ENCODE data around the gene R3HDM1.

Gene R3HDM1

DNA sequence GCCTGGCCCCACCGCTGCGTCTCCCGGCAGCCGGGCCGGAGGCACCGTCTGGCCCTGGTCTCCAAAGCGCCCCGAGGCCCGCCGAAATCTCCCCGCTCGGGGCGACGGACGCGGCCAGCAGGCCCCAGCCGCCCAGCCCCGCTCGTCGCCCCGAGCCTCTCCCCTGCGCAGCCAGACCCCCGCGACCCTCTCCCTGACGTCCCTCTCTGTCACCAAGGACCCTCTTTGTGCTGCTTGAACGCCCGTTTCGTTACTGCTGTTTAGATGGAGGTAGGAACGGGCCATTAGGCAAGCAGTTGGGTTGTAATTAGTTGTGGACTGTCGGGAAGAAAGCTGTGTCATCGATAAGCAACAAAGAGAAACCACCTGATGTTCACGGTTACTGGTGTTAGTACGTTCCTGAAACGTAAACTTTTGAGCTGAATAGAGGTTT lies 211.1 kb downstream of the R3HDM1 start:
- TF ChIP-seq, protein P1, sequence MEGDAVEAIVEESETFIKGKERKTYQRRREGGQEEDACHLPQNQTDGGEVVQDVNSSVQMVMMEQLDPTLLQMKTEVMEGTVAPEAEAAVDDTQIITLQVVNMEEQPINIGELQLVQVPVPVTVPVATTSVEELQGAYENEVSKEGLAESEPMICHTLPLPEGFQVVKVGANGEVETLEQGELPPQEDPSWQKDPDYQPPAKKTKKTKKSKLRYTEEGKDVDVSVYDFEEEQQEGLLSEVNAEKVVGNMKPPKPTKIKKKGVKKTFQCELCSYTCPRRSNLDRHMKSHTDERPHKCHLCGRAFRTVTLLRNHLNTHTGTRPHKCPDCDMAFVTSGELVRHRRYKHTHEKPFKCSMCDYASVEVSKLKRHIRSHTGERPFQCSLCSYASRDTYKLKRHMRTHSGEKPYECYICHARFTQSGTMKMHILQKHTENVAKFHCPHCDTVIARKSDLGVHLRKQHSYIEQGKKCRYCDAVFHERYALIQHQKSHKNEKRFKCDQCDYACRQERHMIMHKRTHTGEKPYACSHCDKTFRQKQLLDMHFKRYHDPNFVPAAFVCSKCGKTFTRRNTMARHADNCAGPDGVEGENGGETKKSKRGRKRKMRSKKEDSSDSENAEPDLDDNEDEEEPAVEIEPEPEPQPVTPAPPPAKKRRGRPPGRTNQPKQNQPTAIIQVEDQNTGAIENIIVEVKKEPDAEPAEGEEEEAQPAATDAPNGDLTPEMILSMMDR (IDR thresholded peaks at IDR 0.05; ENCODE audit: low read depth, low read length, missing control alignments) = no peak
- no peak for DNase-seq (ENCODE audit: extremely low read depth, low read depth)
- H3K4me3 ChIP-seq (replicated peaks; ENCODE audit: low read depth, low read length) = peak overlapping the region; percentile 67

DNA sequence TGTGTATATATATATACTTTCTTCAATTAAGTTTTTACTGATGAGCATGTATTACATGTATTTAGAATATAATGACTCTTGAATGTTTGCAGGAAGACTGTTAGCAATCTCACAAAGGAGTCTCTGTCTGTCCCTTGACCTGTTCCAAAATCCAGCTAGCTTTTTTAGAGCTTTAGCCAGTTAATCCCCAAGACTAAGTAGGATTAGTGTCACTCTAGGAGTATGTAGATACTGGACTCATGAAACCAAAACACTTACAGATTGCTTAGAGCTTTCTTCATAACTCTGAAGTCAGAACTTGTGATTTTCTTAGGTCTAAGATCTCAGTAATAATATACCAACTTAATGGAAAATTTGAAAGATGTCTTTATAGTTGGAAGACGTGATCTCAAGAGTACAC lies 212.6 kb downstream of the R3HDM1 start:
- DNase-seq (ENCODE audit: extremely low read depth, low read depth) = no peak
- peak overlapping the region; percentile 67 for H3K4me3 ChIP-seq (replicated peaks; ENCODE audit: low read depth, low read length)
- TF ChIP-seq, protein P1 (IDR thresholded peaks at IDR 0.05; ENCODE audit: low read depth, low read length, missing control alignments) = no peak

DNA sequence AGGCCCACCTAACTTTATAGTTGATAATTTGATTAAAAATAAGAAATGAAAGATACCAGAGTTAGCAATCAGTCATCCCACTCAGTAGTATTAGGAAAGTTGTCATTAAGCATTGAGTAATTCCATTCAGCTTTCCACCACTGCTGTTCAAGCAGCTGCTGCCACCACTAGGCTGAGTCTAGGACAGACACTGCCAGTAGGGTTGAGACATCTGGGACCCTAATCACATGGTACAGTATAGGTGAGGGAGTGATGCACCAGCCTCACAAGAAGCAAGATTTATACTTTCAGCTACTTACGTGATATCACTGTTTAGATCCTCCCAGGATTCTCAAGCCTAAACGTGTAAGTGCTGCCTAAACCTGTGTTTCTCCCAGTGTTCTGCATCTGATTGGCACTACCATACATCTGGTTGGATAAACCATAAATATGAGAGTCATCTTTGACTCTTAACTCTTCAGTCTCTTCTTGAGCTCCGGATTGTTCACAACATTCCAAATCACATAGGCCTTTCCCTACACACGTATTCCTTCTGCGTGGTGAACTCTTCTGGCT lies 213.6 kb downstream of the R3HDM1 start:
- H3K4me3 ChIP-seq (replicated peaks; ENCODE audit: low read depth, low read length) = no peak overlapping the region; the same call in 1 of the 2 replicates
- TF ChIP-seq, protein P1 (IDR thresholded peaks at IDR 0.05; ENCODE audit: low read depth, low read length, missing control alignments) = peak; percentile 26
- DNase-seq (ENCODE audit: extremely low read depth, low read depth) = no peak

DNA sequence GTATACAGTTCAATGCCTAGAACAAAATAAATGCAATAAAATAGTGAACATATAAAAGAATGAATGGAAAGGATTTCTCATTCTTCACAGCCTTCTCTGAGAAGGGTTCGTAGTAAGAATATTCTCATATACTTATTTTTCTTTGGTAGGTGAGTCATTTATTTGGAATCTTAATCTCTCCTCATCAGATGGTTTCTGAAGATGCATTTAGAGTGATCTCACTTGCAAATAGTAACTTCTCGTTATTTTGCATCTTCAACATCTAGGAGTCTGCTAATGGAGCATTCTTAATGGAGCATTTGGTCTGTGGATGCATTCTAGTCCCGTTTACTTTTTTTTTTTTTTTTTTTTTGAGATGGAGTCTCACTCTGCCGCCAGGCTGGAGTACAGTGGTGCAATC lies 214.3 kb downstream of the R3HDM1 start:
- no peak for DNase-seq (ENCODE audit: extremely low read depth, low read depth)
- TF ChIP-seq, protein P1 (IDR thresholded peaks at IDR 0.05; ENCODE audit: low read depth, low read length, missing control alignments) = no peak
- no peak overlapping the region for H3K4me3 ChIP-seq (replicated peaks; ENCODE audit: low read depth, low read length)

DNA sequence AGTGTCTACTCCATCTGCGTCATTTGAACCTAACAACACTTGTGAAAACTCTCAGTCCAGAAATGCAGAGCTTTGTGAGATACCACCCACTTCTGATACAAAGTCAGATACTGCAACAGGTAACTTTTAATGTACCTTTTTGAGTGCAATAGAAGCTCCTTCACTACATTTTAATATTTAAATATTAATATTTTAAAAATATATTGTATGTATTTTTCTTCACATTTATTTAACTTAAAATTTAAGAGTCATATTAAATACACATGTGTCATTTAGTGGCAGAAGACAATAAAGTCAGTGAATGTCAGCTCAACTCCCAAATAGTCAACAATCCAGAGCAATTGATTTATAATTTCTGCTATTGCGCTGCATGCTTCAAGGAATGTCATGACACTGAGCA lies 224.3 kb downstream of the R3HDM1 start:
- TF ChIP-seq, protein P1 (IDR thresholded peaks at IDR 0.05; ENCODE audit: low read depth, low read length, missing control alignments) = no peak

DNA sequence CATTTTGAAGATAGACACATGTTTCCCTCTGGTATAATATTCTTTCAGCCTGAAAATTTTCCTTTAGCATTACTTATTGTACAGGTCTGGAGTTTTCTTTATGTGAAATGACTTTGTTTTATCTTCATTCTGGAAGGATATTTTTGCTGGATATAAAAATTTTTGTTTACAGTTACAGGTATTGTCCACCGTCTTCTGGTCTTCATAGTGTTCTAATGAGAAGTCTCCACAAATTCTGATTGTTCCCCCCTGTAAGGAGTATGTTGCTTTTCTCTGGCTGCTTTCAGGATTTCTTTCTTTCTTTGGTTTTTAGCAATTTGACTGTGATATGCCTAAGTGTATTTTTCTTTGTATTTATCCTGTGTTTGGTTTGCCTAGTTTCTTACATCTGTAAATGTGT lies 225.4 kb downstream of the R3HDM1 start:
- TF ChIP-seq, protein P1 (IDR thresholded peaks at IDR 0.05; ENCODE audit: low read depth, low read length, missing control alignments) = no peak
- H3K4me3 ChIP-seq (replicated peaks; ENCODE audit: low read depth, low read length) = no peak overlapping the region
- DNase-seq (ENCODE audit: extremely low read depth, low read depth) = no peak

More for the DNA sequence above, 224.3 kb downstream of the R3HDM1 start:
- no peak overlapping the region for H3K4me3 ChIP-seq (replicated peaks; ENCODE audit: low read depth, low read length)
- no peak for DNase-seq (ENCODE audit: extremely low read depth, low read depth)

DNA sequence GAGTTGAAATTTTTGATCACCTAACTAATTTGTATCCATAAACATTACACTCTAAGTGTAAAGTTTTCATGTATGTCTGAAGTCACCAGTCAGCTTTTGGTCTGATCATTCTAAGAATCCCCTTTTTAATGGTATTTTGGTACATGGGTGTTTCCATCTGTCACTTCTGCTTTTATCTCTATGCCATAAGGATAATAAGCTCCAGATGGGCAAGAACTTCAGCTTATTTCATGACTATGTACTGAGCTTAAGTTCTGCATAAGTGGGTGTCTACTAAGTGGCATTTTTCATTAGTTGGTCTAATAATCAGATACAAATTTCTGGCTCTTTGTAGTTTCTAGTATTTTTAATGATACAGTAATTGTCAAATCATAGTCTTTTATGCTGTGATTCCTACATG lies 230.7 kb downstream of the R3HDM1 start:
- TF ChIP-seq, protein P1 (IDR thresholded peaks at IDR 0.05; ENCODE audit: low read depth, low read length, missing control alignments) = no peak
- H3K4me3 ChIP-seq (replicated peaks; ENCODE audit: low read depth, low read length) = no peak overlapping the region
- no peak for DNase-seq (ENCODE audit: extremely low read depth, low read depth)
